ENCODE results near the gene ATG16L1. TPM values are rescaled to one million over a fixed set of nuclear protein-coding genes. Genes with fewer than 3 reads are reported as not detected.

ATG16L1 gene
- total and polyA plus RNA-seq, 2 of the 4 experiments (the other 2 are of a cell fraction), result 20.0 to 26.2 TPM

GRCh38 chr2:233343171-233343705, 91.8 kb downstream of the ATG16L1 start:
- POLR2A ChIA-PET (ENCODE audit: unreplicated experiment), result no interaction called here

More at GRCh38 chr2:233343171-233343705, 91.8 kb downstream of the ATG16L1 start:
- Histone ChIP-seq H3K9me3 (ENCODE audit: control insufficient read depth, insufficient read depth, low read length) (no peaks in the 10 kb centered on the region), H3K4me1 (ENCODE audit: control insufficient read depth, insufficient read depth, low read length) (no peaks in the 10 kb centered on the region), H3K18ac (ENCODE audit: low read depth, low read length) (no peak overlapping the region), H3K4me3 (ENCODE audit: insufficient read depth, low read depth, low read length) (no peak overlapping the region), H3K27ac (ENCODE audit: insufficient read depth, low read length) (no peak overlapping the region), H4K91ac (ENCODE audit: insufficient read depth, low read depth, low read length) (no peak overlapping the region), H3K27me3 (ENCODE audit: control insufficient read depth, insufficient read depth, low read length) (peaks cover 19% of the 10 kb centered on the region), H2AFZ (replicated peaks; ENCODE audit: low read length, poor library complexity) (no peak overlapping the region), H3K9ac (ENCODE audit: low read depth, low read length) (no peak overlapping the region), H2AK5ac (ENCODE audit: low read depth, low read length) (no peak overlapping the region), H4K5ac (ENCODE audit: low read depth, low read length) (no peak overlapping the region), H2BK120ac (ENCODE audit: low read depth, low read length) (no peak overlapping the region), H4K20me1 (ENCODE audit: insufficient read depth, low read length) (no peaks in the 10 kb centered on the region), H2BK15ac (ENCODE audit: low read depth, low read length) (no peak overlapping the region), H2BK20ac (ENCODE audit: low read depth, low read length) (no peak overlapping the region), H3K4ac (ENCODE audit: low read depth, low read length) (no peak overlapping the region), H3K56ac (ENCODE audit: extremely low read depth, insufficient read depth, low read length) (no peak overlapping the region), H2AK9ac (replicated peaks; ENCODE audit: low read depth, low read length, poor library complexity) (no peak overlapping the region), H3K4me2 (ENCODE audit: low read depth, low read length) (no peak overlapping the region), H4K8ac (ENCODE audit: low read depth in 2 of 2, low read length in 2 of 2) (no peak overlapping the region), H3K36me3 (ENCODE audit: control insufficient read depth, insufficient read depth, low read length) (no peaks in the 10 kb centered on the region), H3K14ac (replicated peaks; ENCODE audit: low read depth, low read length) (no peak overlapping the region), H2BK5ac (ENCODE audit: low read depth, low read length, poor library complexity, severe bottlenecking) (no peak overlapping the region), H3K23ac (ENCODE audit: low read depth, low read length) (no peak overlapping the region), H3K9me1 (ENCODE audit: insufficient read depth, low read length) (no peaks in the 10 kb centered on the region), H3K79me1 (ENCODE audit: low read depth in 1 of 2, low read length in 2 of 2) (no peaks in the 10 kb centered on the region)
- dilution Hi-C loops (cut with HindIII; ENCODE audit: low sequenced_read_pairs, unreplicated experiment), result no loop called here
- 70% methylated on average over 2 of the region's 15 CpGs; no CpG with 5 or more reads in 1 of the 2 experiments for WGBS, 2 experiments (ENCODE audit: extremely low coverage in 2 of 2, insufficient read length in 1 of 2)
- in situ Hi-C loops (cut with MboI; ENCODE audit: low sequenced_read_pairs), result no loop called here
- BruUV-seq (replicated peaks), result no TSS peak
- peak; percentile 62 for TF ChIP-seq CEBPB (IDR thresholded peaks at IDR 0.05; ENCODE audit: low read depth, low read length)
- no peak for TF ChIP-seq POLR2A (IDR thresholded peaks at IDR 0.05; ENCODE audit: low read depth, low read length)
- ATAC-seq (ENCODE audit: low read depth) (no peak), DNase-seq (no peak)
- CTCF ChIA-PET, result interaction anchor here (0.6 kb wide), 2 partner anchors 1322 to 1855 kb away, joined by 3 to 5 read pairs; no protein-coding TSS in a partner anchor
- intact Hi-C loops (cut with micrococcal nuclease), result no loop called here

Small RNA genes within 50 kb of the gene (microRNA-seq; reads per million reads assigned to microRNA genes)
- not detected for gene RN7SL32P (ENCODE audit: insufficient read depth, insufficient read length)
- 99.2 reads per million, percentile 81 among the genes with 10 or more reads in this experiment for gene SCARNA5 (ENCODE audit: insufficient read depth, insufficient read length)
- 127 reads per million, percentile 83 among the genes with 10 or more reads in this experiment for gene SCARNA6 (ENCODE audit: insufficient read depth, insufficient read length)

Small RNA genes within 50 kb of the gene (small RNA-seq; reads per million reads assigned to genes)
- 0 reads per million in 5 experiments for gene RN7SL32P
- 4.0 to 57.8 (median 7.9) reads per million in 5 experiments for gene SCARNA5
- 0 to 16.0 (median 1.4) reads per million in 5 experiments for gene SCARNA6

Other genes starting within 250 kb of the ATG16L1 start
- gene NGEF, start 238.4 kb upstream of the ATG16L1 start, total RNA-seq (2012; rRNA removed), result 1.1 TPM in 2 replicates
- gene NGEF, start 238.4 kb upstream of the ATG16L1 start, polyA plus RNA-seq (2012; rRNA removed), result 0.52 and 1.7 TPM in 2 replicates
- gene NEU2, start 219.0 kb upstream of the ATG16L1 start, total RNA-seq (2012; rRNA removed), result not detected in 2 replicates
- not detected in 2 replicates for gene NEU2, start 219.0 kb upstream of the ATG16L1 start, polyA plus RNA-seq (2012; rRNA removed)
- under 0.01 and 0.18 TPM in 2 replicates for gene INPP5D, start 191.3 kb upstream of the ATG16L1 start, total RNA-seq (2012; rRNA removed)
- gene INPP5D, start 191.3 kb upstream of the ATG16L1 start, polyA plus RNA-seq (2012; rRNA removed), result 0.09 and 0.29 TPM in 2 replicates
- not detected in 2 replicates for gene SAG, start 56.1 kb downstream of the ATG16L1 start, total RNA-seq (2012; rRNA removed)
- not detected in 2 replicates for gene SAG, start 56.1 kb downstream of the ATG16L1 start, polyA plus RNA-seq (2012; rRNA removed)
- 5.8 and 6.5 TPM in 2 replicates for gene DGKD, start 102.8 kb downstream of the ATG16L1 start, total RNA-seq (2012; rRNA removed)
- 8.5 and 10.1 TPM in 2 replicates for gene DGKD, start 102.8 kb downstream of the ATG16L1 start, polyA plus RNA-seq (2012; rRNA removed)

Data from IMR-90 (cell line).